ENCODE measurements around the gene CRHR1. TPM values are rescaled to one million over a fixed set of nuclear protein-coding genes. Genes with fewer than 3 reads are reported as not detected.

CRHR1 gene
- total RNA-seq, 1 donor from 2014 or later = not detected

- no peak for DNase-seq (ENCODE audit: low read depth)
- TF ChIP-seq, protein P1, sequence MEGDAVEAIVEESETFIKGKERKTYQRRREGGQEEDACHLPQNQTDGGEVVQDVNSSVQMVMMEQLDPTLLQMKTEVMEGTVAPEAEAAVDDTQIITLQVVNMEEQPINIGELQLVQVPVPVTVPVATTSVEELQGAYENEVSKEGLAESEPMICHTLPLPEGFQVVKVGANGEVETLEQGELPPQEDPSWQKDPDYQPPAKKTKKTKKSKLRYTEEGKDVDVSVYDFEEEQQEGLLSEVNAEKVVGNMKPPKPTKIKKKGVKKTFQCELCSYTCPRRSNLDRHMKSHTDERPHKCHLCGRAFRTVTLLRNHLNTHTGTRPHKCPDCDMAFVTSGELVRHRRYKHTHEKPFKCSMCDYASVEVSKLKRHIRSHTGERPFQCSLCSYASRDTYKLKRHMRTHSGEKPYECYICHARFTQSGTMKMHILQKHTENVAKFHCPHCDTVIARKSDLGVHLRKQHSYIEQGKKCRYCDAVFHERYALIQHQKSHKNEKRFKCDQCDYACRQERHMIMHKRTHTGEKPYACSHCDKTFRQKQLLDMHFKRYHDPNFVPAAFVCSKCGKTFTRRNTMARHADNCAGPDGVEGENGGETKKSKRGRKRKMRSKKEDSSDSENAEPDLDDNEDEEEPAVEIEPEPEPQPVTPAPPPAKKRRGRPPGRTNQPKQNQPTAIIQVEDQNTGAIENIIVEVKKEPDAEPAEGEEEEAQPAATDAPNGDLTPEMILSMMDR (conservative IDR thresholded peaks at IDR 0.05; ENCODE audit: low read depth, low read length) = no peak
- no peak overlapping the region for H3K4me3 ChIP-seq (ENCODE audit: low read depth, low read length)
These were observed 85.7 kb downstream of the CRHR1 start for GRCh38 chr17:45869676-45870341.

GRCh38 chr17:45870342-45870974 is 86.3 kb downstream of the CRHR1 start:
- DNase-seq (ENCODE audit: low read depth) = no peak
- TF ChIP-seq, protein P1 (conservative IDR thresholded peaks at IDR 0.05; ENCODE audit: low read depth, low read length) = no peak
- H3K4me3 ChIP-seq (ENCODE audit: low read depth, low read length) = no peak overlapping the region

- TF ChIP-seq, protein P1 (conservative IDR thresholded peaks at IDR 0.05; ENCODE audit: low read depth, low read length) = no peak
- no peak for DNase-seq (ENCODE audit: low read depth)
- H3K4me3 ChIP-seq (ENCODE audit: low read depth, low read length) = no peak overlapping the region
These were observed 87.6 kb downstream of the CRHR1 start for GRCh38 chr17:45871718-45872117.

GRCh38 chr17:45873728-45874127 is 89.6 kb downstream of the CRHR1 start:
- TF ChIP-seq, protein P1 (conservative IDR thresholded peaks at IDR 0.05; ENCODE audit: low read depth, low read length) = no peak
- H3K4me3 ChIP-seq (ENCODE audit: low read depth, low read length) = no peak overlapping the region
- no peak for DNase-seq (ENCODE audit: low read depth)

GRCh38 chr17:45874151-45874550 is 90.0 kb downstream of the CRHR1 start:
- TF ChIP-seq, protein P1 (conservative IDR thresholded peaks at IDR 0.05; ENCODE audit: low read depth, low read length) = no peak
- DNase-seq (ENCODE audit: low read depth) = no peak
- H3K4me3 ChIP-seq (ENCODE audit: low read depth, low read length) = no peak overlapping the region

- H3K4me3 ChIP-seq (ENCODE audit: low read depth, low read length) = no peak overlapping the region
- no peak for DNase-seq (ENCODE audit: low read depth)
- TF ChIP-seq, protein P1 (conservative IDR thresholded peaks at IDR 0.05; ENCODE audit: low read depth, low read length) = no peak
These were observed 92.4 kb downstream of the CRHR1 start for GRCh38 chr17:45876539-45876938.

- no peak for DNase-seq (ENCODE audit: low read depth)
- H3K4me3 ChIP-seq (ENCODE audit: low read depth, low read length) = no peak overlapping the region
- TF ChIP-seq, protein P1 (conservative IDR thresholded peaks at IDR 0.05; ENCODE audit: low read depth, low read length) = no peak
These were observed 93.3 kb downstream of the CRHR1 start for GRCh38 chr17:45877467-45877866.
